PFSK-1 (cell line): Measurements from ENCODE around the gene CASP2.

ENCODE experiments used
- POLR2AphosphoS5 ChIP-seq: IDR thresholded peaks from 2 replicates; pipeline ENCODE4 v1.6.1; 2012; ENCODE audit warnings: low read depth, mild to moderate bottlenecking, control low read depth, low read length, moderate library complexity
- SIN3A ChIP-seq: IDR thresholded peaks from 2 replicates; pipeline ENCODE4 v1.6.1; 2012; ENCODE audit warnings: mild to moderate bottlenecking, low read length, moderate library complexity, borderline replicate concordance; ENCODE audit not compliant: insufficient read depth

GRCh38 chr7:143271240-143271639, 16.9 kb upstream of the CASP2 start:
- no peak for TF ChIP-seq SIN3A
- no peak for TF ChIP-seq POLR2AphosphoS5
